HuH-7.5 (cell line): ENCODE data around the gene PHLPP1.

ENCODE experiments used
- DNase-seq: peaks from one replicate; pipeline ENCODE4 v3.0.0; 2011; ENCODE audit warnings: low spot score

The PHLPP1 gene

DNA sequence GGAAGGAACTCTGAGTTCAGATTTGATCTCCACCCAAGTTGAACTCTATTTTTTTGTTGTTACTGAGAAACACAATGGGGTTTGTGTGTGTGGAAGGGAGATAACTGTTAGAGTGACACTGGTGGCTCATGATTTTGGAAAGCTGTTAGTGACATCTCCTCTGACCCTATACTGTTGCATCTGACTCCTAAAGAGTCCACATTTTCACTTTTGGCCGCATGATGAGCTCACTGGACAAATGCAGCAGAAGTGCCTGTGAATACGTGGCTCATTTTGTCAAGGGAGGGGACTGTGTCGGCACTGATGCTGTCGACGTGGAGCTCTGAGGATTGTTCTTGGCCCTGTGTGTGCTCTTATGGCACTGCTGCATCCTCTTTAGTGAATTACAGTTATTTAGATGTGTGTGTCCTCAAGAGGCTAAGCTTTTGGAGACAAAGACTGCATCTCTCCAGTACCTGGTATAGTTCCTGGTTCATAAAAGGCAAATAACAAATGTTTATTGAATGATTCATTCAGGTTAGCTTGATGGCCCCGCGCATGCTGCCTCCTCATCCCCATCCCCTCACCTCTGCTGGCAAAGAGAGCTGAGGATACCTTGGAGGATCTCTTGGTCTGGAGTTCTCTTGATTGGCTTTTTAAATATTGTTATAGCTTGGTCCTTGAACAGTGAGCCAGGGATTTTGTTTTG lies 135.4 kb downstream of the PHLPP1 start:
- DNase-seq, result no peak

DNA sequence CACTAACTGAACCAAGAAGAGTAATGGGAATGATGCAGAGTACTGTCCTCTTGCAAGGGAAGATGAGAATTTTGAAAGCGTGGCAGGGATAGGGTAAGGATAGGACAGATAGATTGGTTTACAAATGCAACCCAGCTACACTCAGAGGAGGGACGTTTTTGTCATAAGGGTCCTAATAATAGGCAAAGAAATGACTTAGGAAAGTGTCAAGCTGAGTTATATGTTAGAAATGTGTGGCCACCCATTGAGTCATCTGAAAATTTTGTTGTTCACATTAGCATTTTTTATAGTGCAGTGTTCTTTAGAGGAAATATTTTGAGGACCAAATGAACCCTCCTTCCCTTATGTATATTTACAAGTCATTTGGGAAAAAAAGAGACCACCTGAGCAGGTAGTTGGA lies 137.5 kb downstream of the PHLPP1 start:
- DNase-seq, result no peak

DNA sequence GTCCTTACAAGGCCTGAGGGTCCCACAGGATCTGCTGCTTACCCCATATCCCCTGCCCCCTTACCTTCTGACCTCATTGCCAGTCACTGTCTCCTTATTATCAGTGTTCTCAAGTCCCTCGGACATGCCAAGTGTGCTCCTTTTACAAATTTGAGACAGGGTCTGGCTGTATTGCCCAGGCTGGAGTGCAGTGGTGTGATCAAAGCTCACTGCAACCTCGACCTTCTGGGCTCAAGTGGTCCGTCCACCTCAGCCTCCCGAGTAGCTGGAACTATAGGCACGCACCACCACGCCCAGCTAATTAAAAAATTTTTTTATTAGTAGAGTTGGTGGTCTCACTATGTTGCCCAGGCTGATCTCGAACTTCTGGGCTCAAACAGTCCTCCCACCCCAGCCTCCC lies 141.0 kb downstream of the PHLPP1 start:
- no peak for DNase-seq

DNA sequence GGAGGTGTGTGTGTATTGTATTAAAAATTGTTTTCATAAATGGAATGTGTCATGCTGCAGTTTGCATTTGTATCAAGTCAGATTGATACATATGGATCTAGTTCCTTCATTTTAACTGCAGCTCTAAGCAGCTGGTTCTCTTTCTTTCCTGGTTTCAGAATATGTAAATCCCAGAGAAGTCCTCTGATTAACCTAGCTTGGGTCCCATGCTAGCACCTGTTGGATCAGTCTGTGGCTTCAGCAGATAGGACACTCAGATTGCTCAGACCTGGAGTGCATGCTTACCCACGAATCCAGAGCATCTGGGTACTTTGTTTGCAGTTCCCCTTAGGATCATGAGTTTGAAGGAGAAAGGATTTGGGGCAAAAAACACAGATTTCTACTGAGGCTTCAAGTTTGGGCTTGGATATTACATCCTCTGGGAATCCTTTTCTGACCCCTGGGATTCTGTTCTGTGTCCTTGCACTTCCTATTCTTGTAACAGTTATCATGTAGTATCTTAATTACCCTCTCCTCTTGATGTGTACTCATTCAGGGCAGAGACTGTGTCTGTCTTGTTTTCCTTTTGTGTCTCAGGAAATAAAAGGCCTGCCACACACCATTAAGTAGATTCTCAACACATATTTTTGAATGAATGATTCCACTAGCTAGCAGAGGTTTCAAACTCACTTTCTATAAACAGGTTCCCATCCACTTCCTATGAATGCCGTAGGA lies 142.1 kb downstream of the PHLPP1 start:
- DNase-seq, result no peak

DNA sequence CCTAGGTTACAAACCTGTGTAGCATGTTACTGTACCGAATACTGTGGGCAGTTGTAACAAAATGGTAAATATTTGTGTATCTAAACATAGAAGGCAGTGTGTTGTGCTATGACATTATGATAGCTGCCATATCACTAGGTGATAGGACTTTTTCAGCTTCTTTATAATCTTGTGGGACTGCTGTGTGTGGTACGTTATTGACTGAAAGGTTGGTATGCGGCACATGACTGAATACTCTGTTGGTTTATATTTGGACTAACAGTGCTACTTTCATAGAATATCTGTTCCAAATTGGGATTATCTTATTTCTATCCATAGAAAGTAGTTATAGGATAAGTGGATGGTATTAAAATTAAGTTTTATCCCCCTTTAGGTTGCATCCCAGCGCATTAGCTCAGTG lies 144.7 kb downstream of the PHLPP1 start:
- DNase-seq, result no peak

DNA sequence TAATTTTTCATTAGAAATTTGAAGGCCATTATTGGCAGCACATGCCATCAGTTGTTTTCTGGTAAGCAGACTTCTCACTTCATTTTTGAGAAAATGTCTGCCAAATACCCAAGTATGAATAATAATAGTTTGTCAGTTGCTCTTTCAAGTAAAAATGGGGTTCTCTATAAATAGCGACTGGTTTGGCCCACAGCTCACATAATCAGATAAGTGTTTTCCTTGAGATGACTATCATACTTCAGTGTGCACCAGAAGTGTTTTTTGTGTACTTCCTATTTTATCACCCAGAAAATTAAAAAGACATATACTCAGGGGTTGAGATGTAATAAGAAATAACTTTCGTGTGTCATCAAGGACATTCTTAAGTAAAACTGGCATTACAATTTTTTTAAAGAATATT lies 147.1 kb downstream of the PHLPP1 start:
- DNase-seq, result no peak

DNA sequence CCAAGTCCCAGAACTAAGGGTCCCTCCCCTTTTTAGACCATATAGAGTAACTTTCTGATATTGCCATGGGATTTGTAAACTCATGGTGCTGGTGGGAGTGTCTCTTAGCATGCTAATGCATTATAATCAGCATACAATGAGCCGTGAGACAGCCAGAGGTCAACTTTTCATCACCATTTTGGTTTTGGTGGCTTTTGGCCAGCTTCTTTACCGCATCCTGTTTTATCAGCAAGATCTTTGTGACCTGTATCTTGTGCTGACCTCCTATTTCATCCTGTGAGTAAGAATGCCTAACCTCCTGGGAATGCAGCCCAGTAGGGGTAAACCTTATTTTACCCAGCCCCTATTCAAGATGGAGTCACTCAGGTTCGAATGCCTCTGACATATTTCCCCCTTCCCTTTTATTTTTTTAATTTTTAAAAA lies 148.2 kb downstream of the PHLPP1 start:
- no peak for DNase-seq

DNA sequence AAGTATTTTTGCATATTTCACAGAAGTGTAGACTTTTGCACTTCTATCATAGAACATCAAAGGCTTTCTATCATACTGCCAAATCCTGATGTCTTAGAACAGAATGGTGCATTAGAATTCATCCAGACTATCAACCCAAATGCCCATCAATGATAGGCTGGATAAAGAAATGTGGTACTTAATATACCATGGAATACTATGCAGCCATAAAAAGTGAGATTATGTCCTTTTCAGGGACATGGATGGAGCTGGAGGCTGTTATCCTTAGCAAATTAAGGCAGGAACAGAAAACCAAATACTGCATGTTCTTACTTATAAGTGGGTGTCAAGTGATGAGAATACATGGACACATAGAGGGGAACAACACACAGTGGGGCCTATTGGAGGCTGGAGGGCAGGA lies 150.2 kb downstream of the PHLPP1 start:
- no peak for DNase-seq

DNA sequence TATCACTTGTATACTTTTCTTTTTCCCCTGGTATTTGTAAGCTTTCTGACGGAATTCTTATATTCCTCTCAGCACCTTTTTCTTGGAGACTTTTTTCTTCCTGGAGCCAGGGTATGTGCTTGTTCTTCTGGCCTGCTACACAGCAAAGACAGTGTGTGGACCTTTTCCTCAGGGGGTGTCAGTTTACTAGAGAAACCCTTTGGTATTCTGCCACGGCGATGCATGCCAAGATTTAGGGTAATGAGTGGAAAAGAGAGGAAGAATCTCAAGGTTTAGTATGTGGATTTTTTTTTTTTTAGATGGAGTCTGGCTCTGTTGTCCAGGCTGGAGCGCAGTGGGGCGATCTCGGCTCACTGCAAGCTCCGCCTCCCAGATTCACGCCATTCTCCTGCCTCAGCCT lies 152.2 kb downstream of the PHLPP1 start:
- DNase-seq, result no peak

DNA sequence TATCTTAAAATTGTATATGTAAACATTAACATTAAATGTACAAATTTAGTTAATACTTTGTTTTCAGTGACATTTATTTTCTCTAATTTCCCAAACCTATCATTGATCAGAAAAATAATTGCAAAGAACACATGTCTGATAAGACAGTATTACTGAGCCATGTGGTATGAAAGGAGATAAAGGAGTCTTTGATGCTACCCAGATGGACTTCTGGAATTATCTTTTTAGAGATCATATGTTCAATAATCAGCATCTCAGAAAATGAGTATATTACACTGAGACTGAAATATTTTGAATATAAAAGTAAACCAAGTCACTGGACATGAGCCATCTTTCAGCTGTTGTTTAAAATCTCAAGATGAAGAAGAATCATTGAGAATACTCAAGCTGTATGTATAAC lies 153.3 kb downstream of the PHLPP1 start:
- DNase-seq, result no peak

DNA sequence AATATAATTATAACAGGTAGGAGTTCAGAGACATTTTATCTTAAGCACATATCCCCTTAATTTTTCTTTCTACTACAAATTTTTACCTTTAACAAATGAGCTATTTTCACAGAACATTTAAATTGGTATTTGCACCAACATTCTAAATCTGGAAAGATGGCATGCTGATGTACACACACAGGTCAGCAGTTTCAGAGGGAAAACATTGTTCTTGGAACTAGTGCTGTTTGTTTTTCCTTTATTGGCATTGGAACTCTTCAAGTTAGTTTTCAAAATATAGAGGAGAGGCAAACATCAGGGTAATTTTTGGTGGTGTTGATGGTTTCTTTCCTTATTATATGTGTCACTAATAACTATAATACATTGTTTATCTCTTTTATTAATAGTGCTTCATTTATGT lies 155.3 kb downstream of the PHLPP1 start:
- DNase-seq, result no peak

DNA sequence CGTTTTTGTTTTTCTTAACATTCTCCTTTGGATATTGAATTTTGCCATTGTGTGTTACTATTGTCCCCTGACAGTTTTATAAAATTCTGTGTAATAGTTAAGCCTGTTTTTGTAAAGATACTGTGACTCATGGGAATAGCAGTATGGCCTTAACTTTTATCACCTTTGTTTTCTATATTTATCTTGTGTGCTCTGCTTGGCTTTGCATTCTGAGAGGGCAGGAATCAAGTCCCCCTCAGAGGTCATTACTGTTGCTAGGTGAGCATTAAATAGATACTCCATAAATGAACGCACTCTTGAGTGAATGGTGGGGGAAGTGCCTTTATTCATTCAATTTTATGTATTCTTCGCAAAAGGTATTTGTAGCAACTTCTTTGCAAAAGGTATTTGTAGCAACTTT lies 160.0 kb downstream of the PHLPP1 start:
- no peak for DNase-seq

DNA sequence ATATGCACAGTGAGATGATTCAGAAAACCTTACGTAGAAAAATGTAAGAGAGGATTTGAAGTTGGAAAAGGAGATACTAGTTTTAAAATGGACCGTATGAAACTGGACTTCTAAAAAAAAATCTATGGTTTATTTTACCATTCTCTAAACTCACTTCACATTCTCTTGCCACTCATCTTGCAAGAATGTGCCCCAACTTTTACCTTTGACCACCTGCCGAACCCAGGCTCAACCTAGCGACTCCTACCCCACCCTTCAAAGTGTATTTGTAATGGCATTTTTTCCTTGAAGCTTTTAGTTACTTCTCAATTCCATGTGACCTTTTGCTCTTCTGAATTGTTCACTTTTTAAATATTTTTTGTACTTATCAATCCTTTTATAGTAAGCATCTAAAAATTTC lies 160.8 kb downstream of the PHLPP1 start:
- DNase-seq, result no peak

DNA sequence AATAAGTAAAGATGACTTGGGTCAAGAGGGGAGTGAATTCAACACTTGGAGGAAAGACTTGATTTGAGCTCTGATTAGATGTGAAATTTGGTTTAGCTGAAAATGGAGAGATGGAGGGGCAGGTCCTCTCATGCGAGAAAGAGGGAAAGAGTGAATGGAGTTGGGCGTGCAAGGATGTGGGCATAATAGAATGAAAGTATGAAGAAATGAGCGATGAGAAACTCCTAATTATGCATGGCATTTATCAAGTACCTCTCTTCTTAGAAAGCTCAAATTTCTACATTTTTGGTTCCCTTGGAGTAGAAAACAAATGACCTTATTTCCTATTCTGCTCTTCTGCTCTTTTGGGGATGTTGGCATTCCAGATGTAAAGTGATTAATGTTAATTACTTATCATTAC lies 161.5 kb downstream of the PHLPP1 start:
- DNase-seq, result no peak

DNA sequence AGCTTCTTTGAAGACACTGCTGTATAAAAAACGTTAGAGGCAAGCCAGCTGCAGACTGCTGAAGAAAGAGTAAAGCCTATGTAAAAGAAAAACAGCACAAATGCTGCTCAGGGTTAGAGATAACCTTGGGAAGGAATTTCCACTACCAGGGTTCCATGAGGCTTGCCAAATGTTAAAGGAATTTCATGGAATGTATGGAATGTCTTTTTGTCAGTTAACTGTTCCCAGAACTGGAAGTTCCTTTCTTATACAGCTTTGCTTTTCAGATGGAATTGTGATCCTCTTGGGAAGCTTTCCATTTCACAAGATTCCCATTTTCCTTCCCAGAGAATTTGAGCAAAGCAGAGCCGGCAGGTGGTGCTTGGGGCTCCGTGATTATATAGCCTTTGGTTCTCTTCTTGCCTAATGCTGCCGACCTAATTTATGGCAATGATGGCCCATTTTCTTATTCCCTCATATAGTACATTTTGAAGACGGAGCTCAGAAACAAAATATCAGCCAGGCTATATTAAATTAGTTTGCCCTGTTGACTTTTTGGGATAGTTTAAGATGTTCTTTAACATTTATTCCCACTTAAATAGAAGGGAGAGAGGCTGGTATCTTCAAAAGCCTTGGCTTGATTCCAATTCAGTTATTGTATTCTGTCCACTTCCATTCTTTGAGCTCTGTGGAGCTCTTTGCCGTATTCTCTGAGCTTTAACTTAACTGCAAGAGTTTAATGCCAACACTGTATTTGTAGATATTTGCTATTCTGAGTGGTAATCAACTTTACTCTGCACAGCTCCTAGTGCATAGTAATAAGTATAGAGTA lies 162.3 kb downstream of the PHLPP1 start:
- no peak for DNase-seq

DNA sequence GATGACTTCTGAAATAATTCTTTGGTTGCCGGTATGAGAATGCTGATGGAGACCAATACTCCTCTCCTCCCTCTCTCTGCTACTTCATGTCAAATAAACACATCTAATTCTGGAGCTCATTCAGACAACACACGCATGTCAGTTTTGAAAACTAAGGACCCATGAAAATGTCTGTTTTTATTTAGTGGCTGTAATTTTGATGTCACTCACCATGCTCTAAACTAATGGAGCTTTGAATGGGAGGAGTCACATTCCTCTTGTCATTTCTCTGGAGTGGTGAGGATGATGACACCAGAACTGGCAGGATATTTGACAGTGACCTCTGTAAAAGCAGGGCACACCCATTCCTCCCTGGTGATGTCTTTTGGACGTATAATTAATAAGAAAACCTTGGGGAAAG lies 163.0 kb downstream of the PHLPP1 start:
- no peak for DNase-seq

DNA sequence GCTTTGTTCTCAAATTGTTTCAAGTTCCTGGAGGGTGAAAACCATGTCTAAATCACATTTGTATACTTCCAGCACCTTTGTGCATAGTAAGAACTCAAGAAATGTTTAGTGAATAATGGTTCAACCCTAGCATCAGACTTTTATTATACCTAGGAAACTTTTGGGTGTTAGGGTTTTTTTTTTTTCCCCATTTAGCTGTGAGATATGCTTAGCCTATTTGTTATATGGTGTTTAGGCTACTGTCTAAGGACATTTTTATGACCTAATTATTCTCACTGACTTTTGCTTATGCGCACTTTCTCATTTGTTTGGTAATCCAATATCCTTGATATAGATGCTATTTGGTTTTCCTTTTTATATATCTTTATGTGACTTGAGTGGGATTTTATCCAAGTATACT lies 164.7 kb downstream of the PHLPP1 start:
- DNase-seq, result no peak

DNA sequence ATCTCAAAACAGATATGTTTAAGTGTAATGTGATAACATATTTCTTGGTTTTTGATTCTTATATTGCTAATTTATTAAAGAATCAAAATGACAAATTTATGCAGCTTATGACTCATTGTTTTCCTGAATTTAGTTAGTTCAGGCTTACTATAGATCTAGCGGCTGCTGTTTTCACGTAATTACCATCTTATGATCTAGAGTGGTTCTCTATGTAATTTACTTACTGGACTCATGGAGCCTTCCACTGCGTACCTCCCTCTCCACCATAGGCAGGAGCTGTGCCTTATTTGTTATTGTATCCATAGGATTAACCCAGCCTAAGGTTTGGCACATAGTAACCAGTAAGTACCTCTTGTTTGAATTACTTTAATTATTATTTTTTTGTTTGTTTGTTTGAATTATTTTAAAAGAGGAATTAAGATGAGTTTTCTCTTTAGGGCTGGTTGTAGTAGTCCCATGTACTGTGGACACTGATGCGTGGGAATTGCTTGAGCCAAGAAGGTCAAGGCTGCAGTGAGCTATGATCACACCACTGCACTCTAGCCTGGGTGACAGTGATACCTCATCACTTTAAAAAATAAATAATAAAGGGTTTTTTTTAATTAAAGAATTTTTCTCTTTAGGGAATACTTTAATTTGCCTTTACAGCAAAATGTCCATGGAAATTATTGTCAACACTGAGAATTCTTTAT lies 165.5 kb downstream of the PHLPP1 start:
- DNase-seq, result no peak

DNA sequence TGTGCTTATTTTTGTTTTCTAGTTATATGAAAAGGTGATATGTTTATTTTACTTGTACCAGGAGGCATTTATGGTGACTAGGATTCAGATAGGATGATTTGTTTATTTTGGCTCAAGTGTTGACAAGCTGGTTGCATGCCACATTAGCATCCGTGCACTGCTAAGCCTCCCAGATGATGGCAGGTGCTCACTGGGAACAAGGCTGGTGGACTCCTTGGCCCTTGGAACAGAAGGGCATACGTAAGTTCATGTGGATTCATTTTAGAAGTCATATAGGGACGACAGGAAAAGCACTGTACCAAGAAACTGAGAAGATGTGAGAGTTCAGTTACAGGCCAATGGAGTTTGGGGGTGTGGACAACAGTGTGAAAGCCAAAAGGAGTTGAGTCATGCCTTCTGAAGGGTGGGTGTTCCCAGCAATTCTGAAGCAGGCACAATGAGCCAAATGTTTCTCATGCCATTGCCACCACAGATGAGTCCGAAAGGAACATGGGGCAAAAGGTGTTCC lies 166.2 kb downstream of the PHLPP1 start:
- DNase-seq, result no peak

DNA sequence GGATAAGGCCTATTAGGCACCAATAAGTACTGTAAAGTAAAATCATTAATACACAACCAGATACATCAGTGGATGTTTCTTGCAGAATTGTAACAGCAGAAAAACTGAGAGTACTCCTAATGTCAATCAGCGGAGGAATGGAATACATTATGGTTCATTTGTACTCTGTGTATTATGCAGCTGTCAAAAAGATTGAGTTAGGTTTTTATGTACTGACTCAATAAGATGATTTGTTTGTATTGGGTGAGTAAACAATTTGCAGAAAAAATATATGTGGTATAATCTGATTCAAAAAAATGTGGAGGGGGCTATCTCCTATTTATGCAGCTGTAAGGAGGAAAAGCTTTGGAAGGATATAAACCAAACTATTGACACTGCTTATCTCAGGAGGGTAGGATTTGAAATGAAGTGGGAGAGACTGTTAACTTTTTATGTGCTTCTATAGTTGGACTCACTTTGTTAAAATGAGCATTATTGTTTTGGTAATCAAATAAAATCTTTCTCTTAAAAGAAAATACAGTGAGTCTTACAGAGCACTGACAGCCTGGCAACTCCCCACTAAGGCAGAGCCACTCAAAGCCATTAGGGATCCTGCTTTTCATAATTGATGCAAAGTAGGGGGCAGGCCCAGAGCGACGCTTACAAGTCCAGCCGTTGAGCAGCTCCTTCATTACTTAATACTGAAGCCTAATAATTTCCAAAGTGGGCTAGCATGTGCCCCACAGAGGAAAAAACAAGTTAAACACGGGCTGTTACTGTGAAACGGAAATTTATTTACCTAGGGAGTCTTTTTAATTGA lies 168.8 kb downstream of the PHLPP1 start:
- DNase-seq, result no peak

DNA sequence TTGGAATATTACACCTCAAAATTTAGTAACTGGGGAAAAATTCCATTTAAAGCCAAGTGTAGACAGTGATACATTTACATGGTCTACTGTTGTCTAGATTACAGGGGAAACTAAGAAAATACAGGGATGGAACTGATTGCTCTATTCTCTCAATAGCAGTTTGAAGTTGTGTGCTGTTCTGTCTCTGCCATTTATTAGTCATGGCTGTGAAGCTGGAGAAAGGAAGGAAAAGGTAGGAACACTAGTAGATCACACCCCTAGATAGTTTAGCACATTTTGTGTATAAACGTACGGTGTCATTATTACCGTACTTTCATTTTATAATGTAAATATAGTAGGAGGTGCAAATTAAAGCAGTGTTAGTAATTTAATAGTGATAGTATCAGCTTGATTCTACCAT lies 170.5 kb downstream of the PHLPP1 start:
- no peak for DNase-seq
